Stimulated activated naive CD4-positive, alpha-beta T cell (primary cell): ENCODE measurements around the gene MIAT.
"Not testable (repeated sequence)": the region's sequence is repeated elsewhere in the genome, so short reads cannot be mapped to it uniquely, and the experiment has no call there.

Source experiments
- DNase-seq, 6 experiments: peaks; one replicate each; lab custom pipeline; 2025; lab: John Stamatoyannopoulos, UW

Gene MIAT

GRCh38 chr22:26697151-26697550 is 39.8 kb downstream of the MIAT start:
- no peak for DNase-seq

GRCh38 chr22:26700462-26700861 is 43.1 kb downstream of the MIAT start:
- DNase-seq: no peak

GRCh38 chr22:26700886-26701285 is 43.5 kb downstream of the MIAT start:
- no peak for DNase-seq

- DNase-seq: no peak
These were observed 43.9 kb downstream of the MIAT start for GRCh38 chr22:26701323-26701722.

- DNase-seq: no peak
These were observed 45.8 kb downstream of the MIAT start for GRCh38 chr22:26702906-26703830.

- DNase-seq: not testable (repeated sequence)
These were observed 48.0 kb downstream of the MIAT start for GRCh38 chr22:26705379-26705778.

GRCh38 chr22:26707090-26707489 is 49.7 kb downstream of the MIAT start:
- DNase-seq: no peak

- no peak for DNase-seq
These were observed 50.2 kb downstream of the MIAT start for GRCh38 chr22:26707581-26707980.

GRCh38 chr22:26708256-26709009 is 51.0 kb downstream of the MIAT start:
- DNase-seq: no peak

GRCh38 chr22:26709617-26710390 is 52.4 kb downstream of the MIAT start:
- DNase-seq: no peak

- DNase-seq: no peak
These were observed 54.0 kb downstream of the MIAT start for GRCh38 chr22:26711205-26711963.

- no peak for DNase-seq
These were observed 54.8 kb downstream of the MIAT start for GRCh38 chr22:26712158-26712557.

GRCh38 chr22:26713823-26714449 is 56.5 kb downstream of the MIAT start:
- no peak for DNase-seq

- no peak for DNase-seq
These were observed 57.6 kb downstream of the MIAT start for GRCh38 chr22:26714971-26715370.

GRCh38 chr22:26715392-26715936 is 58.1 kb downstream of the MIAT start:
- DNase-seq: no peak

- DNase-seq: no peak
These were observed 61.1 kb downstream of the MIAT start for GRCh38 chr22:26718488-26718887.

- no peak for DNase-seq
These were observed 61.5 kb downstream of the MIAT start for GRCh38 chr22:26718905-26719304.

- no peak for DNase-seq
These were observed 64.8 kb downstream of the MIAT start for GRCh38 chr22:26722159-26722558.

GRCh38 chr22:26724414-26724813 is 67.0 kb downstream of the MIAT start:
- DNase-seq: no peak

GRCh38 chr22:26725012-26725676 is 67.8 kb downstream of the MIAT start:
- DNase-seq: no peak
